ENCODE data around the gene KIAA1958.

- TF ChIP-seq, protein P1, sequence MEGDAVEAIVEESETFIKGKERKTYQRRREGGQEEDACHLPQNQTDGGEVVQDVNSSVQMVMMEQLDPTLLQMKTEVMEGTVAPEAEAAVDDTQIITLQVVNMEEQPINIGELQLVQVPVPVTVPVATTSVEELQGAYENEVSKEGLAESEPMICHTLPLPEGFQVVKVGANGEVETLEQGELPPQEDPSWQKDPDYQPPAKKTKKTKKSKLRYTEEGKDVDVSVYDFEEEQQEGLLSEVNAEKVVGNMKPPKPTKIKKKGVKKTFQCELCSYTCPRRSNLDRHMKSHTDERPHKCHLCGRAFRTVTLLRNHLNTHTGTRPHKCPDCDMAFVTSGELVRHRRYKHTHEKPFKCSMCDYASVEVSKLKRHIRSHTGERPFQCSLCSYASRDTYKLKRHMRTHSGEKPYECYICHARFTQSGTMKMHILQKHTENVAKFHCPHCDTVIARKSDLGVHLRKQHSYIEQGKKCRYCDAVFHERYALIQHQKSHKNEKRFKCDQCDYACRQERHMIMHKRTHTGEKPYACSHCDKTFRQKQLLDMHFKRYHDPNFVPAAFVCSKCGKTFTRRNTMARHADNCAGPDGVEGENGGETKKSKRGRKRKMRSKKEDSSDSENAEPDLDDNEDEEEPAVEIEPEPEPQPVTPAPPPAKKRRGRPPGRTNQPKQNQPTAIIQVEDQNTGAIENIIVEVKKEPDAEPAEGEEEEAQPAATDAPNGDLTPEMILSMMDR (conservative IDR thresholded peaks at IDR 0.05): no peak
- TF ChIP-seq ZFX (IDR thresholded peaks at IDR 0.05): no peak
Observed at GRCh38 chr9:112556497-112557442, 70.1 kb downstream of the KIAA1958 start.

Measured in C4-2B (cell line).